ENCODE measurements around the gene FAM107B. TPM values are rescaled to one million over a fixed set of nuclear protein-coding genes. Genes with fewer than 3 reads are reported as not detected.
"Not testable (repeated sequence)": the region's sequence is repeated elsewhere in the genome, so short reads cannot be mapped to it uniquely, and the experiment has no call there.

Gene FAM107B
- total RNA-seq, 1 donor from 2014 or later = 66.4 TPM

- peak in 1 of 2 donors; percentile 8 for DNase-seq (ENCODE audit: low read depth in 2 of 2)
Measured at GRCh38 chr10:14665865-14666857, 108.5 kb downstream of the FAM107B start.

GRCh38 chr10:14665304-14665703, 109.4 kb downstream of the FAM107B start:
- peak in 1 of 2 donors; percentile 24 for DNase-seq (ENCODE audit: low read depth in 2 of 2)

- no peak for DNase-seq (ENCODE audit: low read depth in 2 of 2)
Measured at GRCh38 chr10:14664345-14664744, 110.4 kb downstream of the FAM107B start.

- DNase-seq (ENCODE audit: low read depth in 2 of 2) = no peak
Measured at GRCh38 chr10:14661818-14662217, 112.9 kb downstream of the FAM107B start.

GRCh38 chr10:14660831-14661230, 113.9 kb downstream of the FAM107B start:
- DNase-seq (ENCODE audit: low read depth in 2 of 2) = no peak

- DNase-seq (ENCODE audit: low read depth in 2 of 2) = no peak
Measured at GRCh38 chr10:14659626-14660196, 115.0 kb downstream of the FAM107B start.

- not testable (repeated sequence) for DNase-seq (ENCODE audit: low read depth in 2 of 2)
Measured at GRCh38 chr10:14659137-14659536, 115.6 kb downstream of the FAM107B start.

GRCh38 chr10:14658331-14659127, 116.2 kb downstream of the FAM107B start:
- no peak for DNase-seq (ENCODE audit: low read depth in 2 of 2)

GRCh38 chr10:14656052-14656730, 118.5 kb downstream of the FAM107B start:
- DNase-seq (ENCODE audit: low read depth in 2 of 2) = no peak

- no peak for DNase-seq (ENCODE audit: low read depth in 2 of 2)
Measured at GRCh38 chr10:14654821-14655382, 119.8 kb downstream of the FAM107B start.

- peak in 1 of 2 donors; percentile 32 for DNase-seq (ENCODE audit: low read depth in 2 of 2)
Measured at GRCh38 chr10:14653271-14654161, 121.2 kb downstream of the FAM107B start.

GRCh38 chr10:14652816-14653215, 121.9 kb downstream of the FAM107B start:
- DNase-seq (ENCODE audit: low read depth in 2 of 2) = no peak

GRCh38 chr10:14652067-14652466, 122.6 kb downstream of the FAM107B start:
- peak in 1 of 2 donors; percentile 8 for DNase-seq (ENCODE audit: low read depth in 2 of 2)

- no peak for DNase-seq (ENCODE audit: low read depth in 2 of 2)
Measured at GRCh38 chr10:14649739-14650138, 125.0 kb downstream of the FAM107B start.

GRCh38 chr10:14648946-14649345, 125.8 kb downstream of the FAM107B start:
- no peak for DNase-seq (ENCODE audit: low read depth in 2 of 2)

GRCh38 chr10:14648005-14648765, 126.5 kb downstream of the FAM107B start:
- DNase-seq (ENCODE audit: low read depth in 2 of 2) = peak; percentile 23 to 79

- DNase-seq (ENCODE audit: low read depth in 2 of 2) = no peak
Measured at GRCh38 chr10:14645239-14645960, 129.3 kb downstream of the FAM107B start.

GRCh38 chr10:14639637-14640036, 135.1 kb downstream of the FAM107B start:
- DNase-seq (ENCODE audit: low read depth in 2 of 2) = no peak
